NCI-H748 (cell line): Measurements from ENCODE around the gene DNAAF5.
"Not testable (repeated sequence)": the region's sequence is repeated elsewhere in the genome, so short reads cannot be mapped to it uniquely, and the experiment has no call there.

Experiments
- DNase-seq: peaks from one replicate; lab custom pipeline; 2025; ENCODE audit not compliant: unreplicated experiment; lab: John Stamatoyannopoulos, UW

Gene DNAAF5

GRCh38 chr7:745431-746154 lies 19.1 kb downstream of the DNAAF5 start:
- DNase-seq, result no peak

GRCh38 chr7:746155-747061 lies 19.9 kb downstream of the DNAAF5 start:
- no peak for DNase-seq

- DNase-seq, result no peak
Observed at GRCh38 chr7:747186-747585, 20.7 kb downstream of the DNAAF5 start.

- no peak for DNase-seq
Observed at GRCh38 chr7:748446-748845, 21.9 kb downstream of the DNAAF5 start.

GRCh38 chr7:749140-749551 lies 22.6 kb downstream of the DNAAF5 start:
- DNase-seq, result no peak

- no peak for DNase-seq
Observed at GRCh38 chr7:750111-750905, 23.8 kb downstream of the DNAAF5 start.

- DNase-seq, result no peak
Observed at GRCh38 chr7:751826-752225, 25.3 kb downstream of the DNAAF5 start.

- not testable (repeated sequence) for DNase-seq
Observed at GRCh38 chr7:752256-752655, 25.8 kb downstream of the DNAAF5 start.

- DNase-seq, result no peak
Observed at GRCh38 chr7:753190-753589, 26.7 kb downstream of the DNAAF5 start.

- DNase-seq, result no peak
Observed at GRCh38 chr7:754531-755412, 28.3 kb downstream of the DNAAF5 start.

GRCh38 chr7:755413-755805 lies 28.9 kb downstream of the DNAAF5 start:
- no peak for DNase-seq

- DNase-seq, result no peak
Observed at GRCh38 chr7:756231-756927, 29.9 kb downstream of the DNAAF5 start.

- DNase-seq, result no peak
Observed at GRCh38 chr7:756928-757560, 30.5 kb downstream of the DNAAF5 start.

GRCh38 chr7:757741-758163 lies 31.3 kb downstream of the DNAAF5 start:
- no peak for DNase-seq

GRCh38 chr7:759569-759968 lies 33.1 kb downstream of the DNAAF5 start:
- DNase-seq, result no peak

- no peak for DNase-seq
Observed at GRCh38 chr7:760006-760405, 33.5 kb downstream of the DNAAF5 start.

- no peak for DNase-seq
Observed at GRCh38 chr7:761101-761500, 34.6 kb downstream of the DNAAF5 start.

- DNase-seq, result no peak
Observed at GRCh38 chr7:761631-762030, 35.1 kb downstream of the DNAAF5 start.

- no peak for DNase-seq
Observed at GRCh38 chr7:762885-763284, 36.4 kb downstream of the DNAAF5 start.
